MM.1S (cell line): ENCODE measurements around the gene ZCCHC7.

ENCODE experiments used
- EZH2 ChIP-seq: fragments of 300-600 bp; sonication (generic); optimal IDR thresholded peaks from 2 replicates; pipeline ENCODE3; 2017; ENCODE audit warnings: low read depth, mild to moderate bottlenecking, antibody characterized with exemption, low read length, mixed read lengths
- EZH2phosphoT487 ChIP-seq: fragments of 300-600 bp; sonication (generic); IDR thresholded peaks from 2 replicates; pipeline ENCODE4 v1.6.1; 2018; ENCODE audit warnings: antibody characterized with exemption, low read length
- TF ChIP-seq, protein P1 (sequence below): fragments of 300-600 bp; sonication (generic); IDR thresholded peaks from 2 replicates; pipeline ENCODE4 v1.5.1; 2016; ENCODE audit warnings: antibody characterized with exemption, low read length, mixed read lengths

- TF ChIP-seq EZH2: no peak
- TF ChIP-seq, protein P1, sequence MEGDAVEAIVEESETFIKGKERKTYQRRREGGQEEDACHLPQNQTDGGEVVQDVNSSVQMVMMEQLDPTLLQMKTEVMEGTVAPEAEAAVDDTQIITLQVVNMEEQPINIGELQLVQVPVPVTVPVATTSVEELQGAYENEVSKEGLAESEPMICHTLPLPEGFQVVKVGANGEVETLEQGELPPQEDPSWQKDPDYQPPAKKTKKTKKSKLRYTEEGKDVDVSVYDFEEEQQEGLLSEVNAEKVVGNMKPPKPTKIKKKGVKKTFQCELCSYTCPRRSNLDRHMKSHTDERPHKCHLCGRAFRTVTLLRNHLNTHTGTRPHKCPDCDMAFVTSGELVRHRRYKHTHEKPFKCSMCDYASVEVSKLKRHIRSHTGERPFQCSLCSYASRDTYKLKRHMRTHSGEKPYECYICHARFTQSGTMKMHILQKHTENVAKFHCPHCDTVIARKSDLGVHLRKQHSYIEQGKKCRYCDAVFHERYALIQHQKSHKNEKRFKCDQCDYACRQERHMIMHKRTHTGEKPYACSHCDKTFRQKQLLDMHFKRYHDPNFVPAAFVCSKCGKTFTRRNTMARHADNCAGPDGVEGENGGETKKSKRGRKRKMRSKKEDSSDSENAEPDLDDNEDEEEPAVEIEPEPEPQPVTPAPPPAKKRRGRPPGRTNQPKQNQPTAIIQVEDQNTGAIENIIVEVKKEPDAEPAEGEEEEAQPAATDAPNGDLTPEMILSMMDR: no peak
- TF ChIP-seq EZH2phosphoT487: no peak
These were observed 12.7 kb upstream of the ZCCHC7 start for GRCh38 chr9:37107701-37108100.
